ENCODE measurements around the gene CWC22. TPM values are rescaled to one million over a fixed set of nuclear protein-coding genes. Genes with fewer than 3 reads are reported as not detected.
"Not testable (repeated sequence)": the region's sequence is repeated elsewhere in the genome, so short reads cannot be mapped to it uniquely, and the experiment has no call there.

The CWC22 gene
- total RNA-seq, 3 donors from 2014 or later: 23.0 to 28.1 (median 23.9) TPM

GRCh38 chr2:179936141-179936540 is 71.0 kb downstream of the CWC22 start:
- H3K27me3 ChIP-seq: no peaks in the 10 kb centered on the region
- no peaks in the 10 kb centered on the region for H3K36me3 ChIP-seq
- intact Hi-C loops (cut with DNase I; ENCODE audit: low total_unique reads): no loop called here
- no peak overlapping the region for H3K4me3 ChIP-seq
- no peaks in the 10 kb centered on the region for H3K9me3 ChIP-seq
- TF ChIP-seq POLR2AphosphoS5 (IDR thresholded peaks at IDR 0.05): no peak
- no peak for TF ChIP-seq POLR2A (IDR thresholded peaks at IDR 0.05)
- TF ChIP-seq CTCF (IDR thresholded peaks at IDR 0.05): no peak
- no peak overlapping the region for H3K27ac ChIP-seq
- no peaks in the 10 kb centered on the region for H3K4me1 ChIP-seq
- DNase-seq (ENCODE audit: low spot score in 2 of 2): no peak

- Histone ChIP-seq H3K27me3 (no peaks in the 10 kb centered on the region), H3K9me3 (no peaks in the 10 kb centered on the region), H3K4me3 (no peak overlapping the region), H3K4me1 (no peaks in the 10 kb centered on the region), H3K27ac (no peak overlapping the region), H3K36me3 (no peaks in the 10 kb centered on the region)
- DNase-seq (ENCODE audit: low spot score in 2 of 2): no peak
- intact Hi-C loops (cut with DNase I; ENCODE audit: low total_unique reads): no loop called here
- no peak for TF ChIP-seq POLR2AphosphoS5 (IDR thresholded peaks at IDR 0.05)
- TF ChIP-seq CTCF (IDR thresholded peaks at IDR 0.05): no peak
- TF ChIP-seq POLR2A (IDR thresholded peaks at IDR 0.05): no peak
Observed at GRCh38 chr2:179932786-179933185, 74.3 kb downstream of the CWC22 start.

- no peaks in the 10 kb centered on the region for H3K4me1 ChIP-seq
- intact Hi-C loops (cut with DNase I; ENCODE audit: low total_unique reads): no loop called here
Observed at GRCh38 chr2:179931502-179931901, 75.6 kb downstream of the CWC22 start.

GRCh38 chr2:179929997-179930396 is 77.1 kb downstream of the CWC22 start:
- H3K36me3 ChIP-seq; H3K27me3 ChIP-seq; H3K4me3 ChIP-seq; H3K27ac ChIP-seq; H3K4me1 ChIP-seq; intact Hi-C loops (cut with DNase I; ENCODE audit: low total_unique reads); DNase-seq (ENCODE audit: low spot score in 2 of 2): not testable (repeated sequence)
- peaks cover 7 to 13% of the 10 kb centered on the region in 2 donors for H3K9me3 ChIP-seq

More at GRCh38 chr2:179931502-179931901, 75.6 kb downstream of the CWC22 start:
- H3K36me3 ChIP-seq: no peaks in the 10 kb centered on the region
- peaks cover 4 to 6% of the 10 kb centered on the region in 2 donors for H3K9me3 ChIP-seq
- no peak for TF ChIP-seq CTCF (IDR thresholded peaks at IDR 0.05)
- no peak for TF ChIP-seq POLR2AphosphoS5 (IDR thresholded peaks at IDR 0.05)
- no peak for TF ChIP-seq POLR2A (IDR thresholded peaks at IDR 0.05)
- H3K27ac ChIP-seq: no peak overlapping the region
- H3K4me3 ChIP-seq: no peak overlapping the region
- no peaks in the 10 kb centered on the region for H3K27me3 ChIP-seq
- DNase-seq (ENCODE audit: low spot score in 2 of 2): no peak

- Histone ChIP-seq H3K9me3 (peaks cover 7 to 13% of the 10 kb centered on the region in 2 donors), H3K27me3 (no peaks in the 10 kb centered on the region), H3K27ac (no peak overlapping the region), H3K4me3 (no peak overlapping the region), H3K36me3 (no peaks in the 10 kb centered on the region), H3K4me1 (no peaks in the 10 kb centered on the region)
- intact Hi-C loops (cut with DNase I; ENCODE audit: low total_unique reads): no loop called here
- DNase-seq (ENCODE audit: low spot score in 2 of 2): no peak
- TF ChIP-seq POLR2A (IDR thresholded peaks at IDR 0.05) (no peak), POLR2AphosphoS5 (IDR thresholded peaks at IDR 0.05) (no peak), CTCF (IDR thresholded peaks at IDR 0.05) (no peak)
Observed at GRCh38 chr2:179927041-179927440, 80.1 kb downstream of the CWC22 start.

- no peaks in the 10 kb centered on the region for H3K27me3 ChIP-seq
- intact Hi-C loops (cut with DNase I; ENCODE audit: low total_unique reads): no loop called here
- H3K4me3 ChIP-seq: no peak overlapping the region
- H3K27ac ChIP-seq: no peak overlapping the region
- TF ChIP-seq POLR2AphosphoS5 (IDR thresholded peaks at IDR 0.05) (no peak), CTCF (IDR thresholded peaks at IDR 0.05) (no peak), POLR2A (IDR thresholded peaks at IDR 0.05) (no peak)
- no peak for DNase-seq (ENCODE audit: low spot score in 2 of 2)
- H3K36me3 ChIP-seq: no peaks in the 10 kb centered on the region
- H3K4me1 ChIP-seq: no peaks in the 10 kb centered on the region
- H3K9me3 ChIP-seq: peaks cover 7 to 13% of the 10 kb centered on the region in 2 donors
Observed at GRCh38 chr2:179925713-179926112, 81.4 kb downstream of the CWC22 start.

Data from breast epithelium (tissue), 4 donors.